HepG2 (cell line): Measurements from ENCODE around the gene ALCAM. TPM values are rescaled to one million over a fixed set of nuclear protein-coding genes. Genes with fewer than 3 reads are reported as not detected.

ENCODE experiments used
- IKZF5 ChIP-seq: IDR thresholded peaks from 2 replicates; pipeline ENCODE4 v1.6.1; 2018; ENCODE audit warnings: missing genetic modification reagents, mild to moderate bottlenecking, missing compliant biosample characterization
- KLF16 ChIP-seq, 2 experiments: sonication (generic) in 1 of 2; formaldehyde crosslinking in 1 of 2; IDR thresholded peaks; 2 replicates each; pipeline versions ENCODE4 v1.6.1 to v1.8.0; 2016 to 2023; ENCODE audit warnings: missing genetic modification reagents in 2 of 2, missing compliant biosample characterization in 1 of 2
- MEF2D ChIP-seq: sonication (generic); formaldehyde crosslinking; IDR thresholded peaks from 2 replicates; pipeline ENCODE4 v1.5.1; 2020; ENCODE audit warnings: mild to moderate bottlenecking, missing genetic modification reagents
- NFE2L1 ChIP-seq: sonication (generic); formaldehyde crosslinking; IDR thresholded peaks from 2 replicates; pipeline ENCODE4 v1.4.0; 2020; ENCODE audit warnings: missing genetic modification reagents, mild to moderate bottlenecking, borderline replicate concordance
- PLSCR1 ChIP-seq: sonication (generic); formaldehyde crosslinking; IDR thresholded peaks from 2 replicates; pipeline ENCODE4 v1.5.0; 2020; ENCODE audit warnings: missing genetic modification reagents, mild to moderate bottlenecking, borderline replicate concordance
- ZFP1 ChIP-seq: IDR thresholded peaks from 2 replicates; pipeline ENCODE4 v1.6.1; 2016
- ZNF670 ChIP-seq: sonication (generic); formaldehyde crosslinking; IDR thresholded peaks from 2 replicates; pipeline ENCODE4 v1.8.0; 2022; ENCODE audit warnings: mild to moderate bottlenecking, missing genetic modification reagents, borderline replicate concordance
- ZNF720 ChIP-seq: sonication (generic); formaldehyde crosslinking; IDR thresholded peaks from 2 replicates; pipeline ENCODE4 v1.4.0; 2020; ENCODE audit warnings: missing genetic modification reagents
- ZNF761 ChIP-seq: sonication (generic); formaldehyde crosslinking; conservative IDR thresholded peaks from 2 replicates; pipeline ENCODE4 v1.4.0; 2020; ENCODE audit warnings: mild to moderate bottlenecking, missing genetic modification reagents
- polyA plus RNA-seq, 8 experiments: library from polyadenylated mRNA; depleted of rRNA in 3 of 8; stranded (reverse) in 7 of 8; unstranded in 1 of 8; fragments of >200 nt; fragmentation: Illumina TruSeq in 4 of 8; extraction: Trizol in 4 of 8; gene quantifications; 2 replicates each; pipeline versions ENCODE4 v1.2.1 to v1.2.3, GENCODE V29; 2011 to 2016; ENCODE audit warnings: low read depth in 4 of 8, missing spikeins in 1 of 8, mixed read lengths in 1 of 8; ENCODE audit not compliant: insufficient read depth in 1 of 8
- total RNA-seq, 5 experiments: library from RNA; depleted of rRNA; stranded (reverse); fragments of >200 nt; fragmentation: Illumina TruSeq; extraction: Trizol; gene quantifications; 2 replicates each; pipeline ENCODE4 v1.2.3, GENCODE V29; 2016; ENCODE audit warnings: low read depth in 1 of 5
- TF ChIP-seq, protein P1 (sequence below): sonication (generic); formaldehyde crosslinking; IDR thresholded peaks from 2 replicates; pipeline ENCODE4 v1.4.0; 2020; ENCODE audit warnings: mild to moderate bottlenecking, missing genetic modification reagents
- TF ChIP-seq, protein P2 (sequence below): sonication (generic); formaldehyde crosslinking; IDR thresholded peaks from 2 replicates; pipeline ENCODE4 v1.9.0; 2021; ENCODE audit warnings: mild to moderate bottlenecking, missing genetic modification reagents
- TF ChIP-seq, protein P3 (sequence below): sonication (generic); formaldehyde crosslinking; IDR thresholded peaks from 2 replicates; pipeline ENCODE4 v1.4.0; 2020; ENCODE audit warnings: missing genetic modification reagents, mild to moderate bottlenecking, borderline replicate concordance
- TF ChIP-seq, protein P4 (sequence below): sonication (generic); formaldehyde crosslinking; IDR thresholded peaks from 2 replicates; pipeline ENCODE4 v1.4.0; 2020; ENCODE audit warnings: mild to moderate bottlenecking, missing genetic modification reagents, borderline replicate concordance

ALCAM gene
- total and polyA plus RNA-seq, 2 of the 13 experiments (the other 11 are each of a cell fraction or from before 2014, with no cell fraction given): 26.0 to 33.1 TPM

- TF ChIP-seq KLF16 (CRISPR knock-in tag; IDR thresholded peaks at IDR 0.05) (peak in 1 of 2 experiments; percentile 80; a peak in 1 of 4 replicates), ZNF761 (CRISPR knock-in tag) (0 out of 2 replicates have a peak, but pooled peaks have one; percentile 12), ZNF720 (no peak), ZFP1 (no peak), NFE2L1 (CRISPR knock-in tag) (no peak), IKZF5 (CRISPR knock-in tag) (no peak; the same call in 1 of the 2 replicates), MEF2D (CRISPR knock-in tag) (peak; percentile 95), PLSCR1 (no peak), ZNF670 (CRISPR knock-in tag) (peak; percentile 53; the same call in 1 of the 2 replicates)
- TF ChIP-seq, protein P1, sequence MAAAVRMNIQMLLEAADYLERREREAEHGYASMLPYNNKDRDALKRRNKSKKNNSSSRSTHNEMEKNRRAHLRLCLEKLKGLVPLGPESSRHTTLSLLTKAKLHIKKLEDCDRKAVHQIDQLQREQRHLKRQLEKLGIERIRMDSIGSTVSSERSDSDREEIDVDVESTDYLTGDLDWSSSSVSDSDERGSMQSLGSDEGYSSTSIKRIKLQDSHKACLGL (CRISPR knock-in tag): no peak
- TF ChIP-seq, protein P2, sequence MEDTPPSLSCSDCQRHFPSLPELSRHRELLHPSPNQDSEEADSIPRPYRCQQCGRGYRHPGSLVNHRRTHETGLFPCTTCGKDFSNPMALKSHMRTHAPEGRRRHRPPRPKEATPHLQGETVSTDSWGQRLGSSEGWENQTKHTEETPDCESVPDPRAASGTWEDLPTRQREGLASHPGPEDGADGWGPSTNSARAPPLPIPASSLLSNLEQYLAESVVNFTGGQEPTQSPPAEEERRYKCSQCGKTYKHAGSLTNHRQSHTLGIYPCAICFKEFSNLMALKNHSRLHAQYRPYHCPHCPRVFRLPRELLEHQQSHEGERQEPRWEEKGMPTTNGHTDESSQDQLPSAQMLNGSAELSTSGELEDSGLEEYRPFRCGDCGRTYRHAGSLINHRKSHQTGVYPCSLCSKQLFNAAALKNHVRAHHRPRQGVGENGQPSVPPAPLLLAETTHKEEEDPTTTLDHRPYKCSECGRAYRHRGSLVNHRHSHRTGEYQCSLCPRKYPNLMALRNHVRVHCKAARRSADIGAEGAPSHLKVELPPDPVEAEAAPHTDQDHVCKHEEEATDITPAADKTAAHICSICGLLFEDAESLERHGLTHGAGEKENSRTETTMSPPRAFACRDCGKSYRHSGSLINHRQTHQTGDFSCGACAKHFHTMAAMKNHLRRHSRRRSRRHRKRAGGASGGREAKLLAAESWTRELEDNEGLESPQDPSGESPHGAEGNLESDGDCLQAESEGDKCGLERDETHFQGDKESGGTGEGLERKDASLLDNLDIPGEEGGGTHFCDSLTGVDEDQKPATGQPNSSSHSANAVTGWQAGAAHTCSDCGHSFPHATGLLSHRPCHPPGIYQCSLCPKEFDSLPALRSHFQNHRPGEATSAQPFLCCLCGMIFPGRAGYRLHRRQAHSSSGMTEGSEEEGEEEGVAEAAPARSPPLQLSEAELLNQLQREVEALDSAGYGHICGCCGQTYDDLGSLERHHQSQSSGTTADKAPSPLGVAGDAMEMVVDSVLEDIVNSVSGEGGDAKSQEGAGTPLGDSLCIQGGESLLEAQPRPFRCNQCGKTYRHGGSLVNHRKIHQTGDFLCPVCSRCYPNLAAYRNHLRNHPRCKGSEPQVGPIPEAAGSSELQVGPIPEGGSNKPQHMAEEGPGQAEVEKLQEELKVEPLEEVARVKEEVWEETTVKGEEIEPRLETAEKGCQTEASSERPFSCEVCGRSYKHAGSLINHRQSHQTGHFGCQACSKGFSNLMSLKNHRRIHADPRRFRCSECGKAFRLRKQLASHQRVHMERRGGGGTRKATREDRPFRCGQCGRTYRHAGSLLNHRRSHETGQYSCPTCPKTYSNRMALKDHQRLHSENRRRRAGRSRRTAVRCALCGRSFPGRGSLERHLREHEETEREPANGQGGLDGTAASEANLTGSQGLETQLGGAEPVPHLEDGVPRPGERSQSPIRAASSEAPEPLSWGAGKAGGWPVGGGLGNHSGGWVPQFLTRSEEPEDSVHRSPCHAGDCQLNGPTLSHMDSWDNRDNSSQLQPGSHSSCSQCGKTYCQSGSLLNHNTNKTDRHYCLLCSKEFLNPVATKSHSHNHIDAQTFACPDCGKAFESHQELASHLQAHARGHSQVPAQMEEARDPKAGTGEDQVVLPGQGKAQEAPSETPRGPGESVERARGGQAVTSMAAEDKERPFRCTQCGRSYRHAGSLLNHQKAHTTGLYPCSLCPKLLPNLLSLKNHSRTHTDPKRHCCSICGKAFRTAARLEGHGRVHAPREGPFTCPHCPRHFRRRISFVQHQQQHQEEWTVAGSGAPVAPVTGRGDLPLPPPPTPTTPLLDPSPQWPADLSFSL (CRISPR knock-in tag): peak; percentile 88
- TF ChIP-seq, protein P3, sequence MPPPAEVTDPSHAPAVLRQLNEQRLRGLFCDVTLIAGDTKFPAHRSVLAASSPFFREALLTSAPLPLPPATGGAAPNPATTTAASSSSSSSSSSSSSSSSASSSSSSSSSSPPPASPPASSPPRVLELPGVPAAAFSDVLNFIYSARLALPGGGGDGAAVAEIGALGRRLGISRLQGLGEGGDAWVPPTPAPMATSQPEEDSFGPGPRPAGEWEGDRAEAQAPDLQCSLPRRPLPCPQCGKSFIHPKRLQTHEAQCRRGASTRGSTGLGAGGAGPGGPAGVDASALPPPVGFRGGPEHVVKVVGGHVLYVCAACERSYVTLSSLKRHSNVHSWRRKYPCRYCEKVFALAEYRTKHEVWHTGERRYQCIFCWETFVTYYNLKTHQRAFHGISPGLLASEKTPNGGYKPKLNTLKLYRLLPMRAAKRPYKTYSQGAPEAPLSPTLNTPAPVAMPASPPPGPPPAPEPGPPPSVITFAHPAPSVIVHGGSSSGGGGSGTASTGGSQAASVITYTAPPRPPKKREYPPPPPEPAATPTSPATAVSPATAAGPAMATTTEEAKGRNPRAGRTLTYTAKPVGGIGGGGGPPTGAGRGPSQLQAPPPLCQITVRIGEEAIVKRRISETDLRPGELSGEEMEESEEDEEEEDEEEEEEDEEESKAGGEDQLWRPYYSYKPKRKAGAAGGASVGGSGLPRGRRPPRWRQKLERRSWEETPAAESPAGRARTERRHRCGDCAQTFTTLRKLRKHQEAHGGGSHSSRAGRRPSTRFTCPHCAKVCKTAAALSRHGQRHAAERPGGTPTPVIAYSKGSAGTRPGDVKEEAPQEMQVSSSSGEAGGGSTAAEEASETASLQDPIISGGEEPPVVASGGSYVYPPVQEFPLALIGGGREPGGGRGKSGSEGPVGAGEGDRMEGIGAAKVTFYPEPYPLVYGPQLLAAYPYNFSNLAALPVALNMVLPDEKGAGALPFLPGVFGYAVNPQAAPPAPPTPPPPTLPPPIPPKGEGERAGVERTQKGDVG (CRISPR knock-in tag): no peak
- TF ChIP-seq, protein P4, sequence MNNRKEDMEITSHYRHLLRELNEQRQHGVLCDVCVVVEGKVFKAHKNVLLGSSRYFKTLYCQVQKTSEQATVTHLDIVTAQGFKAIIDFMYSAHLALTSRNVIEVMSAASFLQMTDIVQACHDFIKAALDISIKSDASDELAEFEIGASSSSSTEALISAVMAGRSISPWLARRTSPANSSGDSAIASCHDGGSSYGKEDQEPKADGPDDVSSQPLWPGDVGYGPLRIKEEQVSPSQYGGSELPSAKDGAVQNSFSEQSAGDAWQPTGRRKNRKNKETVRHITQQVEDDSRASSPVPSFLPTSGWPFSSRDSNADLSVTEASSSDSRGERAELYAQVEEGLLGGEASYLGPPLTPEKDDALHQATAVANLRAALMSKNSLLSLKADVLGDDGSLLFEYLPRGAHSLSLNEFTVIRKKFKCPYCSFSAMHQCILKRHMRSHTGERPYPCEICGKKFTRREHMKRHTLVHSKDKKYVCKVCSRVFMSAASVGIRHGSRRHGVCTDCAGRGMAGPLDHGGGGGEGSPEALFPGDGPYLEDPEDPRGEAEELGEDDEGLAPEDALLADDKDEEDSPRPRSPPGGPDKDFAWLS: no peak
These were observed 136.5 kb downstream of the ALCAM start (continued) for GRCh38 chr3:105503191-105503593.
